SH-SY5Y (cell line): ENCODE measurements around the gene LHFPL3.

ENCODE experiments used
- GATA2 ChIP-seq: IDR thresholded peaks from 2 replicates; pipeline ENCODE4 v1.6.1; 2011; ENCODE audit warnings: mild to moderate bottlenecking, low read depth, low read length
- GATA3 ChIP-seq: IDR thresholded peaks from 2 replicates; pipeline ENCODE4 v1.6.1; 2011; ENCODE audit warnings: low read depth, mild to moderate bottlenecking, low read length, moderate library complexity

Gene LHFPL3

DNA sequence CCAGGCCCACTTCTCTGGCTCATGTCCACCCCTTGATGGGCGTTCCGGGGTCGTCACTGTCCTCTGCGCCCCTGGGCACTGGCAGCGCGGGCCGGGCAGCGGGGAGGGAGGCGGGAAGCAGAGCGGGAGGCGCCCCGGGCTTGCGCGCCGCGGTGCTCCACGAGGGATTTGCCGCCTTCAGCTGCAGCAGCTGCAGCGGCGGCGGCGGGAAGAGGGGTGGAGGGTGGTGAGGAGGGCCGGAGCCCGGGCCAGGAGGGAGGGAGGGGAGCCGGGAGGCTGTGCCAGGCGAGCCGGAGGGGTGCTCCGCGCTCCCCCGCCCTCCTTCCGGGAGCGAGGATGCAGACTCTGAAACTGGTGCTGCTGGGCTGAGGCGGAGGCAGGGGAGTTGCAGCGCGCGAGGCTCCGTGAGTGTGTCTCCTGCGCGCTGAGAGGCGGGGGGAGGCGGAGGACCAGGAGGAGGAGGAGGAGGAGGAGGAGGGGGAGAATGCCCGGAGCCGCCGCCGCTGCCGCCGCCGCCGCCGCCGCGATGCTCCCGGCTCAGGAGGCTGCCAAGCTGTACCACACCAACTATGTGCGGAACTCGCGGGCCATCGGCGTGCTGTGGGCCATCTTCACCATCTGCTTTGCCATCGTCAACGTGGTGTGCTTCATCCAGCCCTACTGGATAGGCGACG is at the start of gene LHFPL3:
LHFPL3 (plus strand) TSS at position 308 of the 674 bp plus-strand sequence.
- TF ChIP-seq GATA2 (no peak), GATA3 (no peak)

DNA sequence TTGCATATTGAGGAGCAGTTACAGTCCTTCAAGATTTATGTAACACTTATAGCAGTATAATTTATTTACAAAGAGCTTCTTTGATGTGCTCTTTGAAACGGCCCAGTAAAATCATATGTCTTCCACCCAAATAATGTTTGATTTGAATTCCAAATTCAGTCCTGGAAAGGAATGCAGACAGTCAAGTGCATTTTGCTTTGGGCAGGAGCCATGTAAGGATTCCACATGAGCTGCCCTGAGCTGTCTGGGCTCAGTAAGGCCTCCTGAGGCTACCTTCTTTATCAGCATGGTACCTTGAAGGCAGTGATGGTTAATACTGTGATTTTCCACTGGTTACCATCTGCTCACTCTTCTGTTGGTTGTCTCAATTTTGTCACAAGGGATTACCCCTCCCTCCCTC is 41.6 kb upstream of the LHFPL3 start:
- TF ChIP-seq GATA2 (no peak), GATA3 (no peak)

DNA sequence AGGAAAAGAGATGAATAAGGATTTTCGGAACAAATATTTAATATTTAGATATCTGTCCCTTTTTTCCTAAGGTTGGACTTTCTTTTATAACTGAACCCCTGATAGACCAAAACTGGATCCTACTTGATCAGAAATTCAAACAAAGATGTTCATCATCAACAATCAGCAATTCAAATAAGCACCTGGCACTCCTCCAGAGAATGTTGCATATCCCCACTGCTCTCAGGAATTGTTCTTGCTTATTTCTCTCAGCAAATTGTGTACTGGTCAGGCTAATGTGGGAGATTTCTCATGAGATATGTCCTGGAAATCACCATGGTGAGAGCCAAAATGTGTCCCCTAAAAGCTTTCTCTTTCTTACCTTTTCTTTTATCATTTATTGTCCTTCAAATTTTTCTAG is 40.3 kb upstream of the LHFPL3 start:
- TF ChIP-seq GATA3 (no peak), GATA2 (no peak)

DNA sequence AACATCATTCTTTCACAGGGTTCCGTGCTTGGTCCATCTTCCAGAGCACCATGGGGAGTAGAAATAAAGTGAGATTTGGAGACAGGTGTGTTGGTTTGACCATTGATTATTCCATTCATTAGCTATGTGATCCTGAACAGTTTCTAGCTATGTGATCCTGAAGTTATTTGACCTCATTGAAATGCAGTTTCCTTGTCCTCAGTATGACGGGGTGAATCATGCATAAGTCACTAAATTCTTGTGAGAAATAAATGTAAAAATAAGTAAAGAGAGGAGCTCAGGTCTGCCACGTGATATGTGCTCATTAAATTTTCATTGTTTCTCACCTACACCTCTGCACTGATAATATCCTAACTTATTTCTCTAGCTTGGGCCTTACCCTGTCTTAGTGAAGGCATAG is 34.1 kb upstream of the LHFPL3 start:
- TF ChIP-seq GATA2 (no peak), GATA3 (no peak)

DNA sequence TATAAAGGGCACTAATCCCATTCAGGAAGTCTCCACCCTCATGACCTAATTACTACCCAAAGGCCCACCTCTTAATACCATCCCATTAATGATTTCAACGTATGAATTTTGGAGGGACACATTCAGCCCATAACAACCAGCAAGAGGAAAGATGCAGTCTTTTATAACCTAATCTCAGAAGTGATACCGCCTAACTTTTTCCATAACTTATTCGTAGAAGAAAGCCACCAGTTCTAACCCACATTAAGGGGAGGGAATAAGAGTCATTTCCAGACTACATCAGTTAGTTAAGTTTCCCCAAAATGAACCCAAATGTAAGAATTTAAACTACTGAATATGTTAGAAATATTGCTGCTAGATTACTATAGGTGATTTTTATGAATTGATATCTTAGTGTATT is 32.1 kb upstream of the LHFPL3 start:
- TF ChIP-seq GATA2, result no peak

- TF ChIP-seq GATA3, result no peak
- no peak for TF ChIP-seq GATA2
Observed at GRCh38 chr7:104296900-104297299, 31.5 kb upstream of the LHFPL3 start.

- no peak for TF ChIP-seq GATA2
- no peak for TF ChIP-seq GATA3
Observed at GRCh38 chr7:104299323-104299722, 29.1 kb upstream of the LHFPL3 start.

DNA sequence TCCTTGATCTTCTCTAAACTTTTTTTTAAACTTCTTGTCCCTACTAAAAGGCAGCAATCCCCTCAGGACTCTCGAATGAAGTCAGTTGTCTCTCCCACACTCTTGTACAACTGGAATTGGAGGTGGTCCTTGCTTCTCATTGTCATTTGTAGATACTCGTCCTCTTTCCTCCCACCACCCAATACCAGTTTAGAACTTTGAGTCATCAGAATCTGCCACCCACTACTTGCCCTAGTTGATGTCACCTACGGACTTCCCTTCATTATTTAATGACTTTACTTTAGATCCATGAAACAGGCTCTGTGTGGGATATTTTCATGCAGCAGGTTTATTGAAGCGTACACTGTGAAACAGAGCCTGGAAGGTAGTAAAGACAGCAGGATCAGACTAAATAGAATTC is 28.6 kb upstream of the LHFPL3 start:
- no peak for TF ChIP-seq GATA3
- no peak for TF ChIP-seq GATA2

- TF ChIP-seq GATA2, result no peak
- TF ChIP-seq GATA3, result no peak
Observed at GRCh38 chr7:104306793-104307192, 21.6 kb upstream of the LHFPL3 start.

GRCh38 chr7:104317948-104318629 is 10.3 kb upstream of the LHFPL3 start:
- TF ChIP-seq GATA3 (no peak), GATA2 (no peak)

DNA sequence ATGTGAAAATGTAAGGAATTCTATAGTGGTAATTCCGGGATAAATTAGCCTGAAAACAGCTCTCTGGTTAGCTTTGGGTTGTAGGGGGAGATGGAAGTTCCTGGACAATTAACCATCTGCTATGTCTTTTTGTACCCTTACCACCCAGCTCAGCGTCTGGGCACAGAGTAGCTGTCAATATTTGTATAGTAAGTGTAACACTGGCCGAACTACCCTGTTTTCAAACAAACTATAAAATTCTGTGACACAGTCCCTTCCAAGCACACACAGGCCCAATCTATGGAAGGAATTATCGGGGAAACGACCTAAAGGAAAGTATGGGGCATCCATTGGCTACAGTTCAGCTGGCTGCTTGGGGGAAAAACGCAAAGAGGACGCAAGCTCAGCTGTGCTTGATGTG is 869 bp upstream of the LHFPL3 start:
- no peak for TF ChIP-seq GATA3
- TF ChIP-seq GATA2, result no peak

DNA sequence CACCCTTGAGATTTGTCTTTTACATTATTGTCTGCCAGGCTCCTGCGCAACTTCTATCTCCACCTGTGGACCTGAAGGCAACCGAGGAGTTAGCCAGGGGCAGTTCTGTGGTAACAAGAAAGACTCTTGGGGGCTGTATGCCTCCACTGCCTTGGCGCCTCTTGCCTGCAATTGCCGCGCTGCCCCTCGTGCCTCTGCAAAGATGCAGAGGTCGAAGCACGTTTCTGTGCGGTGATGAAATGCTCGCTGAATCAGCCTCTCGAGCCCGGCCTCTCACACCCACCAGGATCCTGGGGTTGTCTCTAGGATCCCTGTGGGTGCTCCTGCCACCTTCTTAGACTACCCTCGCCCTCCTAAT is 486 bp upstream of the LHFPL3 start:
- TF ChIP-seq GATA3 (no peak), GATA2 (no peak)

- TF ChIP-seq GATA3, result no peak
- no peak for TF ChIP-seq GATA2
Observed at GRCh38 chr7:104328970-104329825, 795 bp downstream of the LHFPL3 start.

DNA sequence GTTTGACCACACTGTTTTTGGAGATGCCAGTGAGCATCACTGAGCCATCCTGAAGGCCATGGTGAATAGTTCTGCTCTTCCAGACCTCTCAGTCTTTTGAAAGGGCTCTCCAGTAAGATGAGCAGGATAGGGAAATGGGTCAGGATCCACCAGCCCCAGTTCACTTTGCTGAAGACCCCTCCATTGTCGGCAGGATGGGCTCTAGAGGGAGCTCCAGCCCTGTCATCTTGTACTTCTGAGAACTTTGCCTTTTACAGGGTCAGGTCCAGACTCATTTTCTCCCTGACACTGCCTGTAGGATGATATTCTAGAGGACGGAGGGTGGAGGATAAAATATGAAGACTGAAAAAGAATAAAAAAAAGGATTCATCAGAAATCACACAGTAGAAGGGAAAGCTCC is 13.1 kb downstream of the LHFPL3 start:
- TF ChIP-seq GATA3 (no peak), GATA2 (no peak)

DNA sequence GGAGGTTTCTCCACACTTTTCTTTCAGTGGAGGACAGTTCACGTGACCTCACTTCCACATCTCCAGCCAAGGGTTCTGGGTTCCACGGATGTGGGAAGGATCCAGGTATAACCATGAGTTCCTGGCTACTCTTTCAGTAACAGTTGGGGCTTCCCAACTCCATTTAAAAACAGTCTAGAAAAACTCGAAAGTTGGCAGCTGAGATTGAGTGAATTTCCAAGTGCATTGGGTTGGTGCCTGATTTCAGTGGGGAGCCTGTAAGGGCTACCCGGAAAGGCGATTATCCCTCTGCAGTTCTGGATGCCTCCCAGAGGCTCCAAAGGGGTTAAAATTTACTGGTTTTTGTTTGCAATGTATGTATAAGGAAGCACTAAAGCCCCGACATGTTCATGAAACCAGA is 24.3 kb downstream of the LHFPL3 start:
- TF ChIP-seq GATA2, result no peak
- no peak for TF ChIP-seq GATA3

GRCh38 chr7:104357166-104357565 is 28.8 kb downstream of the LHFPL3 start:
- no peak for TF ChIP-seq GATA2
- no peak for TF ChIP-seq GATA3
